K562 (cell line): ENCODE results near the gene NUP107. TPM values are rescaled to one million over a fixed set of nuclear protein-coding genes. Genes with fewer than 3 reads are reported as not detected.

Experiments
- ATAC-seq: fragments of 200-7000 bp; cut with Tn5 transposase; 3 replicates; pipeline ENCODE4 v1.9.1; 2020; ENCODE audit warnings: moderate library complexity
- BruUV-seq: library from RNA; stranded (reverse); fragments of 400-500 nt; replicated peaks from 2 replicates; lab custom pipeline; 2021; lab: Mats Ljungman, UMichigan
- CTCF ChIA-PET: fragments of 300-600 bp; formaldehyde crosslinking; extraction: SDS; loops from one replicate; lab custom pipeline; 2021; ENCODE audit warnings: low intra/inter-chr PET ratio; lab: Yijun Ruan, JAX
- POLR2A ChIA-PET: fragments of 300-600, 350-650 bp; sonication (Branson Sonifier 250); formaldehyde crosslinking; extraction: SDS; loops from one replicate; lab custom pipeline; 2021; ENCODE audit warnings: antibody characterized with exemption, inconsistent platforms; lab: Yijun Ruan, JAX
- DNase-seq, 4 experiments: peaks; one replicate each; pipeline versions ENCODE4 v3.0.0 to v3.0.0-alpha.2; 2011 to 2018; ENCODE audit warnings: low spot score in 3 of 4, mixed read lengths in 3 of 4; ENCODE audit errors: extremely low read depth in 1 of 4
- FAIRE-seq: peaks from 2 replicates; lab custom pipeline; 2011; peaks lifted over from hg19 to GRCh38; lab: Jason Lieb, UNC
- H2AFZ ChIP-seq: 2 replicates; pipeline ENCODE4 v1.6.0; 2011; ENCODE audit warnings: low read depth, low read length, control low read depth, inconsistent platforms
- H3K27ac ChIP-seq: fragments of 200-600 bp; 3 replicates; pipeline ENCODE4 v1.8.0; 2011; ENCODE audit warnings: low read depth, mild to moderate bottlenecking, control low read depth, inconsistent platforms, low read length, moderate library complexity, mixed read lengths; ENCODE audit errors: extremely low read depth
- H3K27me3 ChIP-seq, 2 experiments: fragments of 300-600 bp in 1 of 2; 2 replicates in 1 of 2; 3 replicates in 1 of 2; pipeline versions ENCODE4 v1.6.0 to v1.8.0; 2011; ENCODE audit warnings: inconsistent platforms in 2 of 2, low read length in 2 of 2, mild to moderate bottlenecking in 1 of 2, mixed read lengths in 1 of 2, moderate library complexity in 1 of 2; ENCODE audit not compliant: control insufficient read depth in 2 of 2, insufficient read depth in 2 of 2
- H3K36me3 ChIP-seq: fragments of 300-600 bp; 3 replicates; pipeline ENCODE4 v1.8.0; 2011; ENCODE audit warnings: mild to moderate bottlenecking, low read length, inconsistent platforms; ENCODE audit not compliant: control insufficient read depth, insufficient read depth
- H3K4me1 ChIP-seq, 2 experiments: fragments of 200-600 bp in 1 of 2; replicated peaks in 1 of 2; 2 replicates in 1 of 2; 3 replicates in 1 of 2; pipeline versions ENCODE4 v1.5.1 to v1.8.0; 2011; ENCODE audit warnings: inconsistent platforms in 2 of 2, low read length in 2 of 2, mild to moderate bottlenecking in 1 of 2, mixed read lengths in 1 of 2, moderate library complexity in 1 of 2; ENCODE audit not compliant: control insufficient read depth in 2 of 2, insufficient read depth in 2 of 2
- H3K4me2 ChIP-seq: 2 replicates; pipeline ENCODE4 v1.6.1; 2011; ENCODE audit warnings: low read length, control low read depth, inconsistent platforms, mixed read lengths; ENCODE audit not compliant: insufficient read depth
- H3K4me3 ChIP-seq: fragments of 200-600 bp; sonication (generic), shearing (Covaris generic); 2 replicates; pipeline ENCODE4 v1.5.1; 2016; ENCODE audit warnings: control low read depth, inconsistent platforms
- H3K79me2 ChIP-seq: fragments of 200-600 bp; 3 replicates; pipeline ENCODE4 v1.8.0; 2011; ENCODE audit warnings: low read length, inconsistent platforms; ENCODE audit not compliant: control insufficient read depth, insufficient read depth
- H3K9ac ChIP-seq, 2 experiments: 2 replicates each; pipeline versions ENCODE4 v1.6.0 to v1.6.1; 2011; ENCODE audit warnings: low read depth in 2 of 2, low read length in 2 of 2, control low read depth in 1 of 2, inconsistent platforms in 1 of 2, mild to moderate bottlenecking in 1 of 2, mixed read lengths in 1 of 2; ENCODE audit not compliant: insufficient read depth in 1 of 2
- H3K9me1 ChIP-seq: one replicate; pipeline ENCODE4 v1.6.0; 2011; ENCODE audit warnings: inconsistent platforms, mild to moderate bottlenecking, low read length, moderate library complexity; ENCODE audit not compliant: control insufficient read depth, insufficient read depth
- H3K9me3 ChIP-seq: replicated peaks from 2 replicates; pipeline ENCODE4 v1.5.1; 2011; ENCODE audit warnings: low read depth, low read length, inconsistent platforms; ENCODE audit not compliant: control insufficient read depth, insufficient read depth
- H4K20me1 ChIP-seq: replicated peaks from 2 replicates; pipeline ENCODE4 v1.6.1; 2011; ENCODE audit warnings: low read length, inconsistent platforms, mixed read lengths; ENCODE audit not compliant: control insufficient read depth, insufficient read depth
- KLF10 ChIP-seq: fragments of 250-450 bp; sonication (Bioruptor Pico); IDR thresholded peaks from 2 replicates; pipeline ENCODE4 v1.6.1; 2021; ENCODE audit warnings: matching md5 sums
- ZNF408 ChIP-seq: fragments of 250-450 bp; sonication (Bioruptor Pico); IDR thresholded peaks from 2 replicates; pipeline ENCODE4 v1.4.0; 2020; ENCODE audit warnings: low read depth, mild to moderate bottlenecking, moderate library complexity
- ZNF41 ChIP-seq: fragments of 250-450 bp; sonication (Bioruptor Pico); conservative IDR thresholded peaks from 2 replicates; pipeline ENCODE4 v1.4.0; 2020; ENCODE audit warnings: mild to moderate bottlenecking
- in situ Hi-C: fragments of 300-500 bp; cut with MboI; formaldehyde crosslinking; loops from 4 replicates; pipeline ENCODE4 v1.15.0; 2018; ENCODE audit warnings: inconsistent platforms, mixed read lengths
- intact Hi-C: fragments of 100-400 bp; cut with micrococcal nuclease; formaldehyde crosslinking; loops from 2 replicates; pipeline ENCODE4 v1.14.2; 2022
- polyA plus RNA-seq, 8 experiments: library from polyadenylated mRNA; depleted of rRNA in 4 of 8; stranded (reverse) in 5 of 8; unstranded in 3 of 8; fragments of >200 nt; fragmentation: Nextera tagmentation in 2 of 8; fragmentation: Illumina TruSeq in 1 of 8; extraction: Ambion mirVana in 2 of 8; extraction: Trizol in 1 of 8; gene quantifications; 2 replicates each; pipeline versions ENCODE4 v1.2.1 to v1.2.3, GENCODE V29; 2011 to 2014; ENCODE audit warnings: inconsistent platforms in 1 of 8, missing spikeins in 1 of 8
- total RNA-seq, 7 experiments: library from RNA; depleted of rRNA in 6 of 7; stranded (reverse); fragments of >200 nt in 6 of 7; fragmentation: Illumina TruSeq in 2 of 7; extraction: Trizol in 2 of 7; gene quantifications; 2 replicates each; pipeline versions ENCODE4 v1.2.1 to v1.2.3, GENCODE V29; 2011 to 2021; ENCODE audit warnings: low replicate concordance in 1 of 7
- TF ChIP-seq, protein P1 (sequence below), 2 experiments: IDR thresholded peaks; 2 replicates each; pipeline ENCODE4 v1.6.1; 2012; ENCODE audit warnings: improper control_type of control experiment in 2 of 2, low read depth in 2 of 2, low read length in 2 of 2, borderline replicate concordance in 1 of 2

NUP107 gene
- total and polyA plus RNA-seq, 9 of the 15 experiments (the other 6 are each of a cell fraction or from before 2014, with no cell fraction given) = 129 to 277 (median 199) TPM

DNA sequence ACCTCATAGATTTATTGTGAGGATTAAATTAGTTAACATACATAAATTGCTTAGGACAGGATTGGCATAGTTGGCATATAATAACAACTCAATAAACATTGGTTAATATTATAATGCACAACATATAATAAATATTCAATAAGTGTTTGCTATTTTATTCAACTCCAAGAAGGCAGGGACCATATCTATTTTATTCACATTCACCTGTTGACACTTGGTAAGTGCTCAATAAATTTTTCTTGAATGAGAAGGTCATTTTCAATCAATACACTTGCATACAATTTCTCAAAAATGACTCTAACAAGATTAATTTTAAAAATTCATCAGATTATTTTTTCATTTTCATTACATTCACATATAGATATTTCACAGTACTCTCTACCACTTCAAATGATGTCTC lies 12.4 kb upstream of the NUP107 start:
- ATAC-seq (no peak), DNase-seq (no peak), FAIRE-seq (no peak)
- no peak overlapping the region for H3K9ac ChIP-seq
- H3K9me1 ChIP-seq = no peaks in the 10 kb centered on the region
- H3K4me2 ChIP-seq = no peak overlapping the region
- intact Hi-C loops = no loop called here
- H3K27me3 ChIP-seq = no peaks in the 10 kb centered on the region
- POLR2A ChIA-PET = no interaction called here
- H3K4me3 ChIP-seq = no peak overlapping the region
- no peaks in the 10 kb centered on the region for H3K36me3 ChIP-seq
- no peaks in the 10 kb centered on the region for H3K9me3 ChIP-seq
- BruUV-seq = no TSS peak
- no peak overlapping the region for H3K27ac ChIP-seq
- TF ChIP-seq ZNF408 (CRISPR knock-in tag) = no peak
- no peak for TF ChIP-seq KLF10
- TF ChIP-seq ZNF41 (CRISPR knock-in tag) = no peak
- TF ChIP-seq, protein P1, sequence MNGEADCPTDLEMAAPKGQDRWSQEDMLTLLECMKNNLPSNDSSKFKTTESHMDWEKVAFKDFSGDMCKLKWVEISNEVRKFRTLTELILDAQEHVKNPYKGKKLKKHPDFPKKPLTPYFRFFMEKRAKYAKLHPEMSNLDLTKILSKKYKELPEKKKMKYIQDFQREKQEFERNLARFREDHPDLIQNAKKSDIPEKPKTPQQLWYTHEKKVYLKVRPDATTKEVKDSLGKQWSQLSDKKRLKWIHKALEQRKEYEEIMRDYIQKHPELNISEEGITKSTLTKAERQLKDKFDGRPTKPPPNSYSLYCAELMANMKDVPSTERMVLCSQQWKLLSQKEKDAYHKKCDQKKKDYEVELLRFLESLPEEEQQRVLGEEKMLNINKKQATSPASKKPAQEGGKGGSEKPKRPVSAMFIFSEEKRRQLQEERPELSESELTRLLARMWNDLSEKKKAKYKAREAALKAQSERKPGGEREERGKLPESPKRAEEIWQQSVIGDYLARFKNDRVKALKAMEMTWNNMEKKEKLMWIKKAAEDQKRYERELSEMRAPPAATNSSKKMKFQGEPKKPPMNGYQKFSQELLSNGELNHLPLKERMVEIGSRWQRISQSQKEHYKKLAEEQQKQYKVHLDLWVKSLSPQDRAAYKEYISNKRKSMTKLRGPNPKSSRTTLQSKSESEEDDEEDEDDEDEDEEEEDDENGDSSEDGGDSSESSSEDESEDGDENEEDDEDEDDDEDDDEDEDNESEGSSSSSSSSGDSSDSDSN (IDR thresholded peaks at IDR 0.05; ENCODE audit: borderline replicate concordance in 1 of 2, low read depth in 2 of 2, low read length in 2 of 2) = no peak
- CTCF ChIA-PET = no interaction called here
- H2AFZ ChIP-seq = no peak overlapping the region
- no peaks in the 10 kb centered on the region for H4K20me1 ChIP-seq
- H3K4me1 ChIP-seq = peaks cover 5 to 13% of the 10 kb centered on the region in 2 experiments; a peak in 4 of 5 replicates
- in situ Hi-C loops = no loop called here
- H3K79me2 ChIP-seq = no peaks in the 10 kb centered on the region
